ENCODE results near the gene NRG3.

DNA sequence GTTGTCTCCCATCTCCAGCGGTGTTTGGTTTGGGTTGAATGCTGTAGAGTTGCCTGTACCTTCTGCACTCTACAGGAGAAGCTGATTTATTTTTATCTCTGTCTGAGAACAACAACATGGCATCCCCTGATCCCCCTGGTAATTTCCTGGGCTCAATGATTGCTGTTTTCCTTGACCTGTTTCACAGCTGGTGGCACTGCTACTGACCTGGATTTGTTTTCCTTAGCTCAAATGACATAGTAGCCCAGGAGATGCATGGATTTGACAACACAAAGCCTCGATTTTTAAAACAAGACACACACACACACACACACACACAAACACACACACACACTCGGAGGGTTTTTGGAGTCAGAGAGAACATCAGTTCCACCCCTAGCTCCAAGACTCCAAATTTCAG, 301.6 kb downstream of the NRG3 start:
- TF ChIP-seq, protein P1, sequence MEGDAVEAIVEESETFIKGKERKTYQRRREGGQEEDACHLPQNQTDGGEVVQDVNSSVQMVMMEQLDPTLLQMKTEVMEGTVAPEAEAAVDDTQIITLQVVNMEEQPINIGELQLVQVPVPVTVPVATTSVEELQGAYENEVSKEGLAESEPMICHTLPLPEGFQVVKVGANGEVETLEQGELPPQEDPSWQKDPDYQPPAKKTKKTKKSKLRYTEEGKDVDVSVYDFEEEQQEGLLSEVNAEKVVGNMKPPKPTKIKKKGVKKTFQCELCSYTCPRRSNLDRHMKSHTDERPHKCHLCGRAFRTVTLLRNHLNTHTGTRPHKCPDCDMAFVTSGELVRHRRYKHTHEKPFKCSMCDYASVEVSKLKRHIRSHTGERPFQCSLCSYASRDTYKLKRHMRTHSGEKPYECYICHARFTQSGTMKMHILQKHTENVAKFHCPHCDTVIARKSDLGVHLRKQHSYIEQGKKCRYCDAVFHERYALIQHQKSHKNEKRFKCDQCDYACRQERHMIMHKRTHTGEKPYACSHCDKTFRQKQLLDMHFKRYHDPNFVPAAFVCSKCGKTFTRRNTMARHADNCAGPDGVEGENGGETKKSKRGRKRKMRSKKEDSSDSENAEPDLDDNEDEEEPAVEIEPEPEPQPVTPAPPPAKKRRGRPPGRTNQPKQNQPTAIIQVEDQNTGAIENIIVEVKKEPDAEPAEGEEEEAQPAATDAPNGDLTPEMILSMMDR (IDR thresholded peaks at IDR 0.05) = no peak
- TF ChIP-seq EP300 (IDR thresholded peaks at IDR 0.05) = no peak
- no peak for TF ChIP-seq POLR2A (IDR thresholded peaks at IDR 0.05)

Data from ovary (tissue), 3 donors.